GM12878 (cell line): ENCODE results near the gene AGBL4. TPM values are rescaled to one million over a fixed set of nuclear protein-coding genes. Genes with fewer than 3 reads are reported as not detected.

ENCODE experiments used
- CHD1 ChIP-seq: IDR thresholded peaks from 2 replicates; pipeline ENCODE4 v1.6.1; 2012; ENCODE audit warnings: low read depth, low read length, improper control_type of control experiment
- CREB1 ChIP-seq: IDR thresholded peaks from 2 replicates; pipeline ENCODE4 v1.6.1; 2012; ENCODE audit warnings: low read depth, mild to moderate bottlenecking, inconsistent platforms
- EED ChIP-seq: sonication (generic); IDR thresholded peaks from 2 replicates; pipeline ENCODE4 v1.6.1; 2016; ENCODE audit warnings: antibody characterized with exemption, low read depth
- FOXM1 ChIP-seq: IDR thresholded peaks from 2 replicates; pipeline ENCODE4 v1.6.1; 2012; ENCODE audit warnings: low read depth, mild to moderate bottlenecking, inconsistent platforms, low read length, moderate library complexity
- JUND ChIP-seq: IDR thresholded peaks from 2 replicates; pipeline ENCODE4 v1.6.1; 2012; ENCODE audit warnings: low read depth, mild to moderate bottlenecking, low read length, improper control_type of control experiment, moderate library complexity
- KDM1A ChIP-seq: fragments of 200-600 bp; sonication (generic); IDR thresholded peaks from 2 replicates; pipeline ENCODE4 v1.6.1; 2016; ENCODE audit warnings: borderline replicate concordance
- LARP7 ChIP-seq: fragments of 450-650 bp; IDR thresholded peaks from 2 replicates; pipeline ENCODE4 v1.6.1; 2017; ENCODE audit warnings: mild to moderate bottlenecking
- MEF2B ChIP-seq: fragments of 450-650 bp; IDR thresholded peaks from 2 replicates; pipeline ENCODE4 v1.6.1; 2018; ENCODE audit warnings: mild to moderate bottlenecking, moderate library complexity; ENCODE audit not compliant: partially characterized antibody, poor library complexity, severe bottlenecking
- NFXL1 ChIP-seq: fragments of 450-650 bp; IDR thresholded peaks from 2 replicates; pipeline ENCODE4 v1.6.1; 2017; ENCODE audit warnings: antibody characterized with exemption, mild to moderate bottlenecking, borderline replicate concordance
- RAD21 ChIP-seq: IDR thresholded peaks from 2 replicates; pipeline ENCODE4 v1.6.1; 2011; ENCODE audit warnings: mild to moderate bottlenecking, low read depth, low read length, moderate library complexity; ENCODE audit not compliant: insufficient read depth
- RB1 ChIP-seq: fragments of 450-650 bp; formaldehyde crosslinking; IDR thresholded peaks from 2 replicates; pipeline ENCODE4 v1.6.1; 2017; ENCODE audit warnings: mild to moderate bottlenecking, borderline replicate concordance
- RFX5 ChIP-seq: IDR thresholded peaks from 2 replicates; pipeline ENCODE4 v1.6.1; 2011; ENCODE audit warnings: low read depth, low read length, improper control_type of control experiment
- SMAD1 ChIP-seq: fragments of 450-650 bp; IDR thresholded peaks from 2 replicates; pipeline ENCODE4 v1.6.1; 2018; ENCODE audit warnings: mild to moderate bottlenecking, low read depth; ENCODE audit not compliant: partially characterized antibody
- SMAD5 ChIP-seq: IDR thresholded peaks from 2 replicates; pipeline ENCODE4 v1.6.1; 2016; ENCODE audit warnings: antibody characterized with exemption, low read depth
- SREBF1 ChIP-seq: IDR thresholded peaks from 2 replicates; pipeline ENCODE4 v1.6.1; 2012; ENCODE audit warnings: mild to moderate bottlenecking, low read length
- SUZ12 ChIP-seq: fragments of 200-600 bp; sonication (generic); IDR thresholded peaks from one replicate; pipeline ENCODE4 v1.6.1; 2018; ENCODE audit warnings: antibody characterized with exemption, mild to moderate bottlenecking; ENCODE audit not compliant: unreplicated experiment
- TCF12 ChIP-seq: IDR thresholded peaks from 2 replicates; pipeline ENCODE4 v1.6.1; 2011; ENCODE audit warnings: low read depth, mild to moderate bottlenecking, low read length
- YBX1 ChIP-seq: fragments of 450-650 bp; IDR thresholded peaks from 2 replicates; pipeline ENCODE4 v1.6.1; 2016; ENCODE audit warnings: antibody characterized with exemption
- ZNF384 ChIP-seq: IDR thresholded peaks from 2 replicates; pipeline ENCODE4 v1.6.1; 2012; ENCODE audit warnings: low read depth, mild to moderate bottlenecking, low read length, improper control_type of control experiment, borderline replicate concordance
- polyA plus RNA-seq, 11 experiments: library from polyadenylated mRNA; depleted of rRNA in 4 of 11; unstranded in 6 of 11; stranded (reverse) in 5 of 11; fragments of >200 nt; fragmentation: Nextera tagmentation in 4 of 11; fragmentation: Illumina TruSeq in 1 of 11; extraction: Ambion mirVana in 4 of 11; extraction: Trizol in 1 of 11; gene quantifications; 1 replicate in 1 of 11; 2 replicates in 10 of 11; pipeline versions ENCODE4 v1.2.1 to v1.2.3, GENCODE V29; 2011 to 2016; ENCODE audit warnings: inconsistent platforms in 2 of 11, missing spikeins in 2 of 11, low read depth in 1 of 11
- total RNA-seq, 4 experiments: library from RNA; depleted of rRNA in 3 of 4; stranded (reverse); fragments of >200 nt in 3 of 4; fragmentation: Illumina TruSeq in 1 of 4; extraction: Trizol in 1 of 4; gene quantifications; 2 replicates each; pipeline versions ENCODE4 v1.2.1 to v1.2.3, GENCODE V29; 2013 to 2021
- TF ChIP-seq, protein P1 (sequence below): IDR thresholded peaks from 2 replicates; pipeline ENCODE4 v1.6.1; 2011; ENCODE audit warnings: borderline replicate concordance, low read depth, mild to moderate bottlenecking, moderate library complexity, low read length; ENCODE audit not compliant: insufficient read depth, poor library complexity, severe bottlenecking
- TF ChIP-seq, protein P2 (sequence below): fragments of 450-650 bp; IDR thresholded peaks from 2 replicates; pipeline ENCODE4 v1.6.1; 2014; ENCODE audit warnings: mild to moderate bottlenecking
- TF ChIP-seq, protein P3 (sequence below): IDR thresholded peaks from 2 replicates; pipeline ENCODE4 v1.6.1; 2012; ENCODE audit warnings: low read depth, low read length, improper control_type of control experiment
- TF ChIP-seq, protein P4 (sequence below): fragments of 150-350 bp; IDR thresholded peaks from 2 replicates; pipeline ENCODE4 v1.6.1; 2016; ENCODE audit warnings: low read depth, low read length
- TF ChIP-seq, protein P5 (sequence below): fragments of 450-650 bp; conservative IDR thresholded peaks from 2 replicates; pipeline ENCODE4 v1.6.1; 2017; ENCODE audit warnings: mild to moderate bottlenecking, moderate library complexity

The AGBL4 gene
- total and polyA plus RNA-seq, 10 of the 15 experiments (the other 5 are each of a cell fraction or from before 2014, with no cell fraction given): 0.31 TPM; not detected in 9

DNA sequence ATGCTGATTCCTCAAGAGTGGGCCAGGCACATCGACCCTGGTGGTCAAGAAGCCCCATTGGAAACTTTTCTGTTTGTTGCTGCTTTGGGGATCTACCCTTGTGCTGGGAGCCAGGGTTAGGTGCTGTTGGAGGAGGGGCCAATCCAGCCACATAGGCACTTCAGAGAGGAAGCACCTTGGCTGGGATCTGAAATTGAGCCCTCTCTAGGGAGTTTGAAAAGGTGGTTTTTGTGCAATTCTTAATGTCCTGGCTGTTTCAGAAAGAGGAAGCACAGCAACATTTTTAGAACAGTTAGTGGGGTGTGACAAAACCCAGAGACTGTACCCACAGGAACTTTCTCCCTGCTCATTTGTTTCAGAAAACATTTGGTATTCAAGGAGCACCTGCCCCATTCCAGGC is 1229.9 kb downstream of the AGBL4 start (continued):
- TF ChIP-seq, protein P1, sequence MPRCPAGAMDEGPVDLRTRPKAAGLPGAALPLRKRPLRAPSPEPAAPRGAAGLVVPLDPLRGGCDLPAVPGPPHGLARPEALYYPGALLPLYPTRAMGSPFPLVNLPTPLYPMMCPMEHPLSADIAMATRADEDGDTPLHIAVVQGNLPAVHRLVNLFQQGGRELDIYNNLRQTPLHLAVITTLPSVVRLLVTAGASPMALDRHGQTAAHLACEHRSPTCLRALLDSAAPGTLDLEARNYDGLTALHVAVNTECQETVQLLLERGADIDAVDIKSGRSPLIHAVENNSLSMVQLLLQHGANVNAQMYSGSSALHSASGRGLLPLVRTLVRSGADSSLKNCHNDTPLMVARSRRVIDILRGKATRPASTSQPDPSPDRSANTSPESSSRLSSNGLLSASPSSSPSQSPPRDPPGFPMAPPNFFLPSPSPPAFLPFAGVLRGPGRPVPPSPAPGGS: no peak
- TF ChIP-seq MEF2B (peak; percentile 90), YBX1 (no peak), RFX5 (no peak), JUND (no peak), NFXL1 (no peak), ZNF384 (no peak), RB1 (no peak), SMAD5 (no peak), FOXM1 (0 out of 2 replicates have a peak, but pooled peaks have one; percentile 50), CHD1 (no peak), SREBF1 (no peak), RAD21 (no peak), LARP7 (no peak), EED (peak; percentile 48; the same call in 1 of the 2 replicates), CREB1 (no peak), SUZ12 (no peak), KDM1A (no peak), TCF12 (no peak), SMAD1 (no peak)
- TF ChIP-seq, protein P2, sequence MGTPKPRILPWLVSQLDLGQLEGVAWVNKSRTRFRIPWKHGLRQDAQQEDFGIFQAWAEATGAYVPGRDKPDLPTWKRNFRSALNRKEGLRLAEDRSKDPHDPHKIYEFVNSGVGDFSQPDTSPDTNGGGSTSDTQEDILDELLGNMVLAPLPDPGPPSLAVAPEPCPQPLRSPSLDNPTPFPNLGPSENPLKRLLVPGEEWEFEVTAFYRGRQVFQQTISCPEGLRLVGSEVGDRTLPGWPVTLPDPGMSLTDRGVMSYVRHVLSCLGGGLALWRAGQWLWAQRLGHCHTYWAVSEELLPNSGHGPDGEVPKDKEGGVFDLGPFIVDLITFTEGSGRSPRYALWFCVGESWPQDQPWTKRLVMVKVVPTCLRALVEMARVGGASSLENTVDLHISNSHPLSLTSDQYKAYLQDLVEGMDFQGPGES: no peak
- TF ChIP-seq, protein P3, sequence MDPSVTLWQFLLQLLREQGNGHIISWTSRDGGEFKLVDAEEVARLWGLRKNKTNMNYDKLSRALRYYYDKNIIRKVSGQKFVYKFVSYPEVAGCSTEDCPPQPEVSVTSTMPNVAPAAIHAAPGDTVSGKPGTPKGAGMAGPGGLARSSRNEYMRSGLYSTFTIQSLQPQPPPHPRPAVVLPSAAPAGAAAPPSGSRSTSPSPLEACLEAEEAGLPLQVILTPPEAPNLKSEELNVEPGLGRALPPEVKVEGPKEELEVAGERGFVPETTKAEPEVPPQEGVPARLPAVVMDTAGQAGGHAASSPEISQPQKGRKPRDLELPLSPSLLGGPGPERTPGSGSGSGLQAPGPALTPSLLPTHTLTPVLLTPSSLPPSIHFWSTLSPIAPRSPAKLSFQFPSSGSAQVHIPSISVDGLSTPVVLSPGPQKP: no peak
- TF ChIP-seq, protein P4, sequence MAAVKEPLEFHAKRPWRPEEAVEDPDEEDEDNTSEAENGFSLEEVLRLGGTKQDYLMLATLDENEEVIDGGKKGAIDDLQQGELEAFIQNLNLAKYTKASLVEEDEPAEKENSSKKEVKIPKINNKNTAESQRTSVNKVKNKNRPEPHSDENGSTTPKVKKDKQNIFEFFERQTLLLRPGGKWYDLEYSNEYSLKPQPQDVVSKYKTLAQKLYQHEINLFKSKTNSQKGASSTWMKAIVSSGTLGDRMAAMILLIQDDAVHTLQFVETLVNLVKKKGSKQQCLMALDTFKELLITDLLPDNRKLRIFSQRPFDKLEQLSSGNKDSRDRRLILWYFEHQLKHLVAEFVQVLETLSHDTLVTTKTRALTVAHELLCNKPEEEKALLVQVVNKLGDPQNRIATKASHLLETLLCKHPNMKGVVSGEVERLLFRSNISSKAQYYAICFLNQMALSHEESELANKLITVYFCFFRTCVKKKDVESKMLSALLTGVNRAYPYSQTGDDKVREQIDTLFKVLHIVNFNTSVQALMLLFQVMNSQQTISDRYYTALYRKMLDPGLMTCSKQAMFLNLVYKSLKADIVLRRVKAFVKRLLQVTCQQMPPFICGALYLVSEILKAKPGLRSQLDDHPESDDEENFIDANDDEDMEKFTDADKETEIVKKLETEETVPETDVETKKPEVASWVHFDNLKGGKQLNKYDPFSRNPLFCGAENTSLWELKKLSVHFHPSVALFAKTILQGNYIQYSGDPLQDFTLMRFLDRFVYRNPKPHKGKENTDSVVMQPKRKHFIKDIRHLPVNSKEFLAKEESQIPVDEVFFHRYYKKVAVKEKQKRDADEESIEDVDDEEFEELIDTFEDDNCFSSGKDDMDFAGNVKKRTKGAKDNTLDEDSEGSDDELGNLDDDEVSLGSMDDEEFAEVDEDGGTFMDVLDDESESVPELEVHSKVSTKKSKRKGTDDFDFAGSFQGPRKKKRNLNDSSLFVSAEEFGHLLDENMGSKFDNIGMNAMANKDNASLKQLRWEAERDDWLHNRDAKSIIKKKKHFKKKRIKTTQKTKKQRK: no peak
- TF ChIP-seq, protein P5, sequence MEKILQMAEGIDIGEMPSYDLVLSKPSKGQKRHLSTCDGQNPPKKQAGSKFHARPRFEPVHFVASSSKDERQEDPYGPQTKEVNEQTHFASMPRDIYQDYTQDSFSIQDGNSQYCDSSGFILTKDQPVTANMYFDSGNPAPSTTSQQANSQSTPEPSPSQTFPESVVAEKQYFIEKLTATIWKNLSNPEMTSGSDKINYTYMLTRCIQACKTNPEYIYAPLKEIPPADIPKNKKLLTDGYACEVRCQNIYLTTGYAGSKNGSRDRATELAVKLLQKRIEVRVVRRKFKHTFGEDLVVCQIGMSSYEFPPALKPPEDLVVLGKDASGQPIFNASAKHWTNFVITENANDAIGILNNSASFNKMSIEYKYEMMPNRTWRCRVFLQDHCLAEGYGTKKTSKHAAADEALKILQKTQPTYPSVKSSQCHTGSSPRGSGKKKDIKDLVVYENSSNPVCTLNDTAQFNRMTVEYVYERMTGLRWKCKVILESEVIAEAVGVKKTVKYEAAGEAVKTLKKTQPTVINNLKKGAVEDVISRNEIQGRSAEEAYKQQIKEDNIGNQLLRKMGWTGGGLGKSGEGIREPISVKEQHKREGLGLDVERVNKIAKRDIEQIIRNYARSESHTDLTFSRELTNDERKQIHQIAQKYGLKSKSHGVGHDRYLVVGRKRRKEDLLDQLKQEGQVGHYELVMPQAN: no peak
